GM12878 (cell line): ENCODE results near the gene TNFRSF6B.

Experiments used
- BCL3 ChIP-seq: IDR thresholded peaks from 2 replicates; pipeline ENCODE4 v1.6.1; 2011; ENCODE audit warnings: borderline replicate concordance, low read depth, mild to moderate bottlenecking, moderate library complexity, low read length; ENCODE audit not compliant: insufficient read depth, poor library complexity, severe bottlenecking
- BRCA1 ChIP-seq: IDR thresholded peaks from 2 replicates; pipeline ENCODE4 v1.6.1; 2011; ENCODE audit warnings: low read depth, low read length, improper control_type of control experiment
- CEBPB ChIP-seq, 2 experiments: fragments of 150-350 bp in 1 of 2; IDR thresholded peaks; 2 replicates each; pipeline ENCODE4 v1.6.1; 2012 to 2014; ENCODE audit warnings: low read depth in 2 of 2, low read length in 2 of 2, borderline replicate concordance in 1 of 2, inconsistent platforms in 1 of 2
- E4F1 ChIP-seq: fragments of 450-650 bp; IDR thresholded peaks from 2 replicates; pipeline ENCODE4 v1.6.1; 2018; ENCODE audit warnings: borderline replicate concordance, mild to moderate bottlenecking; ENCODE audit not compliant: partially characterized antibody
- KAT2A ChIP-seq: conservative IDR thresholded peaks from 2 replicates; pipeline ENCODE4 v1.6.1; 2011; ENCODE audit warnings: low read depth, low read length; ENCODE audit not compliant: control insufficient read depth
- MAX ChIP-seq: IDR thresholded peaks from 2 replicates; pipeline ENCODE4 v1.6.1; 2012; ENCODE audit warnings: low read depth, low read length, improper control_type of control experiment
- POLR2AphosphoS5 ChIP-seq: IDR thresholded peaks from 2 replicates; pipeline ENCODE4 v1.6.1; 2011; ENCODE audit warnings: mild to moderate bottlenecking, low read length, inconsistent platforms
- REST ChIP-seq: IDR thresholded peaks from 2 replicates; pipeline ENCODE4 v1.6.1; 2012; ENCODE audit warnings: mild to moderate bottlenecking, low read depth, low read length
- SRF ChIP-seq, 2 experiments: IDR thresholded peaks; 2 replicates each; pipeline ENCODE4 v1.6.1; 2011; ENCODE audit warnings: low read depth in 2 of 2, low read length in 2 of 2, mild to moderate bottlenecking in 1 of 2, moderate library complexity in 1 of 2
- STAT1 ChIP-seq: fragments of 450-650 bp; conservative IDR thresholded peaks from 2 replicates; pipeline ENCODE4 v1.6.1; 2014; ENCODE audit warnings: antibody characterized with exemption, mild to moderate bottlenecking

GRCh38 chr20:63673951-63674350 lies 22.5 kb upstream of the TNFRSF6B start:
- TF ChIP-seq CEBPB (IDR thresholded peaks at IDR 0.05; ENCODE audit: borderline replicate concordance in 1 of 2, low read depth in 2 of 2, low read length in 2 of 2): no peak
- TF ChIP-seq BCL3: no peak
- TF ChIP-seq MAX: no peak
- TF ChIP-seq BRCA1: no peak
- no peak for TF ChIP-seq POLR2AphosphoS5
- TF ChIP-seq E4F1: no peak
- TF ChIP-seq STAT1: no peak
- TF ChIP-seq KAT2A: no peak
- no peak for TF ChIP-seq SRF (IDR thresholded peaks at IDR 0.05; ENCODE audit: low read depth in 2 of 2, low read length in 2 of 2)
- no peak for TF ChIP-seq REST
